HepG2 (cell line): ENCODE measurements around the gene STBD1.

ENCODE experiments used
- CHCHD3 ChIP-seq: sonication (generic); formaldehyde crosslinking; IDR thresholded peaks from 2 replicates; pipeline ENCODE4 v1.8.0; 2022; ENCODE audit warnings: mild to moderate bottlenecking, missing genetic modification reagents, moderate library complexity
- EP300 ChIP-seq, 3 experiments: sonication (generic) in 1 of 3; formaldehyde crosslinking in 1 of 3; IDR thresholded peaks; 2 replicates each; pipeline versions ENCODE4 v1.5.1 to v1.6.1; 2011 to 2020; ENCODE audit warnings: low read depth in 2 of 3, low read length in 2 of 3, borderline replicate concordance in 1 of 3, improper control_type of control experiment in 1 of 3, mild to moderate bottlenecking in 1 of 3, missing genetic modification reagents in 1 of 3, moderate library complexity in 1 of 3
- ESRRA ChIP-seq: sonication (generic); formaldehyde crosslinking; IDR thresholded peaks from 2 replicates; pipeline ENCODE4 v1.5.1; 2020; ENCODE audit warnings: mild to moderate bottlenecking, low read depth, missing genetic modification reagents
- GABPA ChIP-seq, 2 experiments: IDR thresholded peaks; 2 replicates each; pipeline ENCODE4 v1.6.1; 2011 to 2016; ENCODE audit warnings: low read depth in 2 of 2, low read length in 1 of 2, missing biosample characterization in 1 of 2, missing genetic modification characterization in 1 of 2
- POLR2G ChIP-seq: fragments of 200-400 bp; formaldehyde crosslinking; IDR thresholded peaks from 2 replicates; pipeline ENCODE4 v1.6.1; 2018; ENCODE audit warnings: mild to moderate bottlenecking, low read depth, low read length, moderate library complexity
- SMARCC2 ChIP-seq: fragments of 450-650 bp; IDR thresholded peaks from 2 replicates; pipeline ENCODE4 v1.6.1; 2017; ENCODE audit warnings: antibody characterized with exemption, mild to moderate bottlenecking
- STAT5B ChIP-seq: sonication (generic); formaldehyde crosslinking; IDR thresholded peaks from 2 replicates; pipeline ENCODE4 v1.4.0; 2020; ENCODE audit warnings: missing genetic modification reagents
- TF ChIP-seq, protein P1 (sequence below): sonication (generic); formaldehyde crosslinking; IDR thresholded peaks from 2 replicates; pipeline ENCODE4 v1.4.0; 2020; ENCODE audit warnings: missing genetic modification reagents
- TF ChIP-seq, protein P2 (sequence below): sonication (generic); formaldehyde crosslinking; IDR thresholded peaks from 2 replicates; pipeline ENCODE4 v1.5.0; 2020; ENCODE audit warnings: missing genetic modification reagents

GRCh38 chr4:76325072-76325471 is 18.5 kb downstream of the STBD1 start:
- TF ChIP-seq GABPA (IDR thresholded peaks at IDR 0.05; ENCODE audit: low read depth, low read length) (no peak), GABPA (CRISPR knock-in tag; IDR thresholded peaks at IDR 0.05; ENCODE audit: low read depth) (no peak), EP300 (IDR thresholded peaks at IDR 0.05; ENCODE audit: low read depth in 2 of 2, low read length in 2 of 2) (no peak), EP300 (CRISPR knock-in tag; IDR thresholded peaks at IDR 0.05; ENCODE audit: borderline replicate concordance) (no peak), STAT5B (CRISPR knock-in tag) (no peak), ESRRA (CRISPR knock-in tag) (no peak), POLR2G (no peak), SMARCC2 (no peak), CHCHD3 (CRISPR knock-in tag) (no peak)
- TF ChIP-seq, protein P1, sequence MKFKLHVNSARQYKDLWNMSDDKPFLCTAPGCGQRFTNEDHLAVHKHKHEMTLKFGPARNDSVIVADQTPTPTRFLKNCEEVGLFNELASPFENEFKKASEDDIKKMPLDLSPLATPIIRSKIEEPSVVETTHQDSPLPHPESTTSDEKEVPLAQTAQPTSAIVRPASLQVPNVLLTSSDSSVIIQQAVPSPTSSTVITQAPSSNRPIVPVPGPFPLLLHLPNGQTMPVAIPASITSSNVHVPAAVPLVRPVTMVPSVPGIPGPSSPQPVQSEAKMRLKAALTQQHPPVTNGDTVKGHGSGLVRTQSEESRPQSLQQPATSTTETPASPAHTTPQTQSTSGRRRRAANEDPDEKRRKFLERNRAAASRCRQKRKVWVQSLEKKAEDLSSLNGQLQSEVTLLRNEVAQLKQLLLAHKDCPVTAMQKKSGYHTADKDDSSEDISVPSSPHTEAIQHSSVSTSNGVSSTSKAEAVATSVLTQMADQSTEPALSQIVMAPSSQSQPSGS (CRISPR knock-in tag) = no peak
- TF ChIP-seq, protein P2, sequence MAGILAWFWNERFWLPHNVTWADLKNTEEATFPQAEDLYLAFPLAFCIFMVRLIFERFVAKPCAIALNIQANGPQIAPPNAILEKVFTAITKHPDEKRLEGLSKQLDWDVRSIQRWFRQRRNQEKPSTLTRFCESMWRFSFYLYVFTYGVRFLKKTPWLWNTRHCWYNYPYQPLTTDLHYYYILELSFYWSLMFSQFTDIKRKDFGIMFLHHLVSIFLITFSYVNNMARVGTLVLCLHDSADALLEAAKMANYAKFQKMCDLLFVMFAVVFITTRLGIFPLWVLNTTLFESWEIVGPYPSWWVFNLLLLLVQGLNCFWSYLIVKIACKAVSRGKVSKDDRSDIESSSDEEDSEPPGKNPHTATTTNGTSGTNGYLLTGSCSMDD (CRISPR knock-in tag) = no peak
